Fibroblast of skin of abdomen (primary cell): ENCODE measurements around the gene SLC8A1.

Experiments used
- DNase-seq: peaks from one replicate; pipeline ENCODE4 v3.0.0-alpha.2; 2013

SLC8A1 gene

DNA sequence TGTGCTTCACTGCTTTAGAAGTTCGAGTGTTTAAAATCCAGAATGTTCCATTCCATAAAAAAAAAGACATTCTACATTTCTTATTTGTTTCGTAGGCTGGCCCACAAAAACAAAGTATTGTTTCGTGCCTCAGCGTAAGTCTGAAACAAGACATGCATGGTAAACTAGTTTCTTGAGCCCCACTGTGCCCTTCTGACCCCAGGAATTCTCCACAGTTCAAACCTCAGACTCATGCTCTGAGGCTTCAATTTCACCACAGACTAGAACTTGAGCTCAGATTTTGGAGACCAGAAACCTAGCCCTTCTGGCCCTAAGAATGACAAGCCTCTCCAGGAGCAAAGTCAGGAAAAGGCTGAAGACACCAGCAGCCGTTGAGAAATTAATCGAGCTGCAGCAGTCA, 151.5 kb downstream of the SLC8A1 start:
- no peak for DNase-seq

DNA sequence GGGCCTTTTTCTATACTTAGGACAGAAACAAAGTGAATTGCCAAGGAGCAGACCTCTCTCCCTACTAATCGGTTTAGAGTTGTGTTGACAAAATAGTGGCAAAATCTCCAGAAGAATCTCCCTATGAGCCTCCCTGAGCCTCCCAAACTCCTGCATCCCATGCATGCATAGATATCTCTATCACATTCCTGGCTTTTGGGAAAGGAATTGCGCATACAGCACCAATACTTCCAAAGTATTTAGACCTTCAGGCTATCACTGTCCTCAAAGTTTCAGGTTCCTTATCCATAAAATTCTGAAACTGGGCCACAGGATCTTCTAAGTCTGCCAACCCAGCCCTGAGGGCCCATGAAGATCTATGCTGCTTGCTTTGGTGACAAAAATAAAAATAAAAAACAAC, 152.1 kb downstream of the SLC8A1 start:
- no peak for DNase-seq

DNA sequence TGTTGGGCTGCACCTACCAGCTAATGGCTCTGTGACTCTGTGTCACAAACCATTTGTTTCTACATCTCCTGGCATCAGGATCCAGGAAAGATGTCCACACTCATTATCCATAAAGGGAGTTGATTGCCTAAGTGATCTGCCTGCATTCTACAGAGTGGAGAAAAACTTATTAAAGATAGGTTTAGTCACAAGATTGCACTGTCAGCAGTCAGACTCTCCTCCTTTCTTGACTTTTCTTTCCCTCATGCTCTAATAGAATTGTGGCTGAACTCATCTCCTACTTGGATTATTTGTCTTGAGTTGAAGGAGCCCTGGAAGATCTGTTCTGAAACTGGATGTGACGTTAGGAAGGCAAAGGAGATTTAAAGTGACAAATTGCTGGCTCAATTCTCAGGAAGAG, 152.7 kb downstream of the SLC8A1 start:
- no peak for DNase-seq

DNA sequence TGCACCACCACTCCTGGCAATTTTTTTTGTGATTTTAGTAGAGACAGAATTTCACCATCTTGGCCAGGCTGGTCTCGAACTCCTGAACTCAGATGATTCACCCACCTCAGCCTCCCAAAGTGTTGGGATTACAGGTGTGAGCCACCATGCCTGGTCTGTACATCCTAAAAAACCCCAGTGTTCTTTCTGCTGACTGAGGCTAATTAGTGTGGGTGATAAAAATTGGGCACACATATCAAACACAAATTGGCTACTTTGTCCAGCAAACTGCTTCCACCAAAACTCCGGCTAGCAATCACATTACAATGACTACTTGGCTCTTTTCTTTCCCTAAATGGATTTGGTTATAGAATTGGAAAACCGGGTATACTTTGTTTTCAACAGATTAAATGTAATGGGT, 153.9 kb downstream of the SLC8A1 start:
- DNase-seq, result no peak

DNA sequence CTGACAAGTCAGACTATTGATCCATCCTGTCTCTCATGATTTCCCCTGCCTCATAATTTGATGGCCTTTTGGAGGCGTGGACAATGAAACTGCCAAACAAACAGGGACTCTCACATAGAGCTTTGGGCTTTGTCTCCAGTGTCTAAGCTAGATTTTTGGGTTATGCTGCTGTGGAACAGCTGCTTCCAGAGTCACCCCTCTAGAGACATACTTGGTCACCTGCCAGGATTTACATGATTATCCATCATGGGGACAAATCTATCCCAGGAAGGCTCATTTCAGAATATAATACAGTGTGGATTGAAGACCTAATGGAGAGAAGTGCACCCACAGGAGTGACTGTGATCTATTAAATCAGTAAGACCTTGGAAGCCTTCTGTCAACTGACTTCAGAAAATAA, 159.6 kb downstream of the SLC8A1 start:
- no peak for DNase-seq

DNA sequence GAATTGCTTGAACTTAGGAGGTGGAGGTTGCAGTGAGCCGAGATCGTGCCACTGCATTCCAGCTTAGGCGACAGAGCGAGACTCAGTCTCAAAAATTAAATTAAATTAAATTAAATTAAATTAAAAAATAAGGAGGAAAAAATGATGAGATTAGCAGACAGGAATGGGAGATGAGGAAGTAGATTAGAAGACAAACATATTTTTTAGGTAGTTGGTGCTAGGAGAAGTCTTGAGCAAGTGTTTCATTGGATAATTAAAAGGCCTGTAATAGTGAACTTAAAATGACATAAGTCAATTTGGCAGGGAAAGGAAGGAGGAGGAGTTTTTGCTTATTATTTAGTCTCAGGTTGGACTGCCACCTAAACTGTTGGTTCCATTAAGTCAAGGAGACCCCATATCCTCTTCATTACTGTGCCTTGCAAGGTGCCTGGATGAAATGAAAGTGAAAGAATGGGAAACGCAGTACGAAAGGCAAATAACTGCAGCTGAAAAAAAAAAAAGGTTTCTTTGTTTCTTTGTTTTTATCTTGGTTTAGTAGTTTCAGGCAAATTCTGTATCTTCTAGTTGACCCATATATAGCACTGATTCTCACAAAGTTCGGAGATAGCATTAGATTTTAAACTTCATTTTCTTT, 162.0 kb downstream of the SLC8A1 start:
- DNase-seq, result no peak

DNA sequence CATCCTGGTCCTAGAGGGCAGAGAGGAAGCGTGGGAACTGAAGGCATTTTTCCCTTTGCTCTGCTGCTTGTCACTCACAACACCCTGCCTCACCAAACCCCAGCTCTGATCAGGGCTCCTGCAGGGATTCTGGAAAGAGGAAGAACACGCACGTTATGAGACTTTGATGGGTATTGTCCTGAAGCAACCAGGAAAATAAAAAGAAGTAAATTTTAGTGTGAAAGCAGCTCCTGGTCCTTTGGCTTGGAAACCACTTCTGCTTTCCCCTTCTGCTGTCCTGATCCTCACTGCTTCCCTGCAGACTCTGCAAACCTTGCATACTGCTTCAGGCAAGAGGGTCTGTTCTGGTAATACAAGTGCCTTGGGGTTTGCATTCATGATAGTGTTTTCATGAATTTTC, 164.1 kb downstream of the SLC8A1 start:
- no peak for DNase-seq

DNA sequence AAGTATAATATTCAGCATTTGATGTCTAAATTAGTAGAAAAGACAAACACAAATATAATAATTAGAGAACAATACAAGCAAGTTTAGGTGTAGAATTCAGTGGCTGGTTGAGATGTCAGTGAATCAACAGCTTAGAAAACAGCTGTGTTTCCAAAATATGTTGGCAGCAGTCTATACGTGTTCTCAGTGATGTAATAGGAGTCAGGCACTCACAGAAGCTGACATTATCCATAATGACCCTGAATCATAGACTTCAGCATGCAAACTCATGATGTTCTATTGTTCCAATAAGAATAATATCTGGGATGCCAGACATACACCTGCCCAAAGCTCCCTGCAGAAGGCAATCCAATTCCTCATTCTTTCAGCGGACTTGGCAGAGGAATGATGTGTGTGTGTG, 164.7 kb downstream of the SLC8A1 start:
- DNase-seq, result peak; percentile 49

DNA sequence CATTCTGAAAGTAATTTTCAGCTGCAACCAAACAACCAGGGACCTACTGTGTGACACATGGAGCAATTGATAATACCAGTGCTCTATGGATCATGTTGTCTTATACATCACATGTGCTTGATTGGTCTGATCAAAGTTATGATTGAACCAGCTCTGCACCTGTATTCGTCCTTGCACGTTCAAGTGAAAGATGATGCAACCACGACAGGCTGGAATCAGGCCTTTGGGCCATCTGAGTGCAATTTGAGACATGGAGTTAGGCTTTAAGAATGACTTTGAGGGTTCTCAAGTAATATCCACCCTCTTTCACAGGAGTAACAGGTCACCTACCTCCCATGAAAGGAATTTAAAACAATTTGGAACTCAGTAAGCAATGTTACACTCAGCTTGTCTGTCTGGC, 165.2 kb downstream of the SLC8A1 start:
- DNase-seq, result no peak

DNA sequence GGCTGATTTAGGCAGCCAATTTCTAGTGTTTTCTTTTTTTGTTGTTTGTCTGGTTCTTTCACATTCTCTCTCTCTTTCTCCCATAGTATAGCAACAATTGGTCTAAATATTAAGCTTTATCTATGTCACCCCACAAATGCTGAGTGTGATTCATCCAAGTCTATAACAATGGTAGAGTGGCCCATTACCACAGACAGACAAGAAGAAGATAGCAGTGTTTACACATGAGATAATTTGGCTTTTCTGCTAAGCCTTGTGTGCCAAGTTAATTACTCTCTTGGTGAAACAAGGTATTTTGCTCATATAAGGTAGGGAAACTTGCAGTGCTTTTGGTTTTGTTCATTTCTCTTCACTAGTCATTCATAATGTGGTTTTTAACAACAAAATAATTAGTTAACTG, 166.5 kb downstream of the SLC8A1 start:
- no peak for DNase-seq

DNA sequence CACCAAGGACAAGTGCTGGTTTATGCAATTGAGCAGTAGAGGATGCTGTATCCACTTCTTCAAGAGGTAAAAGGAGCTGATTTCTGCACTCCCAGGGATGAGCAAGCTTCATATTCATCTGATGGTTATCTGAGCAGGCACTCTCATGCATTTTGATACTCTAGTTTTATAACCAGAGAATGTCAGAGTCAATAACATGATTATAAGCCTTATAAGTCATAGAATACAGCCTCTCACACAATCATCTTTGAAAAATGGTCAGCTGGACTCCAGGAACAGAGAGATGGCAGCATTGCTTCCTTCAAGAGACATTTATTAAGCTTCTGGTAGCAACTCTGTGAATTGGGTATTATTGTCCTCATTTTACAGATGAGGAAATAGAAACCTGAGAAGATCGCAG, 167.1 kb downstream of the SLC8A1 start:
- DNase-seq, result no peak

DNA sequence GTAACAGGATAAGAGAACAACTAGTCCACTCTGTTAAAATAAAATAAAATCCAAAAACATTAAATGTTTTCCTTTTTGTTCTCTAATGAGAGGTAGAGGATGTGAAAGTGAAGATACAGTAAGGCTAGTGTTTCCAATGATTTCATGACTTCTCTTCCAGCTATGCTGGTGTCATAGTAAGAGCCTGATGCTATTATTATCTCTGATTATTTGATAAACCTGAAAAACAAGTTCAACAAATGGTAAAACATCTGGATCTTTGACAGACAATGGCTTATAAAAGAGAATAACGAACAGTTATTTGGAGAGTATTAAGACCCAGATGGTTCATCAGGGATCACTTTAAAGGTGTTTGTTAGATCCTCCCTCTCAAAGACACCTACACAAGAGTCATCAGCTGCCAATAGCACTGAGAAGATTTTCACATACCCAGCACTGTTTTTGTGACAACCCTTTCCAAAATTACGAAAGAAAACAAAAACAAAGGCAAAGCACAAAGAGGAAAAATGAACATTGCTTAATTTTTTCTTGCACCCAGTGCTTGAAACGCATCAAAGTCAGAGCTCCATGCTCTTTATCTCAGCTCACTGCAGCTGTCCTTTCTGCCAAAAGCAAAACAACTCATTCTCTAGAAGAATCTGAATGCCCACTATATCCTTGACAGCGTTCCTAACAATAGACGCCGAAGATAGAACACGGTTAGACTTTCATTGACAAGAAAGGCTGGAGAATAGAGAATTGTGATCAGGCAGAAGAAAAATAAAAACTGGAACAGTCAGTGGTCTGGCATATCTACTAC, 168.6 kb downstream of the SLC8A1 start:
- DNase-seq, result no peak

DNA sequence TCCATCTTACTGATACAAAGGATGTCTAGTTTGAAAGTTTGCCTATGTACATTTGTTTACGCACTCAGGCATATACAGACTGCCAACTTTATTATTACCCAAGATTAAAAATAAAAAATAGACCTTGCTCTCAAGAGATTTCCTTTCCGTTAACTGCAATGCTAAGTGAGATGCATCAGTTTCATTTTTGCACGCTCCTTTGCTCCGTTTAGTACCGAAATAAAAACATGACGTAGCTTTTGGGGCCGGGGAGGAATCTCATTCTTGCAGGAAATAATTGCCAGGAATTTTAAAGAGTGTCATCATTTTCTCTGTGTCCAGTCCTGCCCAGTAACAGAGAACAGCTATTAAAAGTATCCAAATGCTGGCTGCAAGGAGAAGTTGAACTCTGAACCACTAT, 169.5 kb downstream of the SLC8A1 start:
- peak; percentile 33 for DNase-seq

DNA sequence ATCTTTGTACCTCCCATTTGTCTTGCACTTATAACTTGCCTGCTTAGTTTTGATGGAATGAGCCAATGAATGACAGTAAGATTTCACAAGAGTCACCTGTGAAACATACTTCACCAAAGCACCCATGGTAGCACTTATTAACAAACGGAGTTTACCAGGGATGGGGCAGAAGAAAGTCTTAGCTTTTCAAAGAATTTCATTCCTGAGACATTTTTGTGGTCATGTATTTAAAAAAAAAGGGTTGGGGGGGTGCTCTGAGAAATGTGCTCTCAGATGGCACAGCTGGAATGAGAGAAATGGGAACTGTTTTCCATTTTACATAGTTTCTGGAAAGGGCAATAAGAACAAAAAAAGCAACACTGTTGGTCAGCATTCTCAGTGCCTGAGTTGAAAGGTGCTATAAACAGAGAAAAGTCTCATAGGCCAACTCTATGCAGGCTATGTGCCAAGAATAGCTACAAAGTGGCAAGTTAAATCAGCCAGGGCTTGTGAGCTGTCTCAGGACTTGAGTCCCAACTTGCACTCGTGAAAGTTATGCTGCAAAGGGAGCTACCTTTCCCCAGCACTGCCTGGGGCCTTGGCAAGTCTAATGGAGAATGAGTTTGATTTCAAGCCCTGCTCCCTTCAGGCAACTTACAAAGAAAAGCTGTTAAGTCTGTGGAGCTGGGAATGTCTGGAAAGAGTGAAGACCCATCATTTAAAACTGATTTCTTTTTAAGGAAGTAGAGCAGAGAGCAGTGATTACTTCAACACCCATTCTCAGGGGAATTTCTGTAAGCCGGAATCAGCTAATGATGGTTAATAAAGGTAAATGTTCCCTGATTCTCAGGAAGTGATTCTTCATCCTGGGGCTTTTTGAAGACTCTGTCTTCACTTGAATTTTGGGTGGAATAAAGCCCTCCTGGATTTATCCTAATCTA, 170.6 kb downstream of the SLC8A1 start:
- DNase-seq, result peak; percentile 73

DNA sequence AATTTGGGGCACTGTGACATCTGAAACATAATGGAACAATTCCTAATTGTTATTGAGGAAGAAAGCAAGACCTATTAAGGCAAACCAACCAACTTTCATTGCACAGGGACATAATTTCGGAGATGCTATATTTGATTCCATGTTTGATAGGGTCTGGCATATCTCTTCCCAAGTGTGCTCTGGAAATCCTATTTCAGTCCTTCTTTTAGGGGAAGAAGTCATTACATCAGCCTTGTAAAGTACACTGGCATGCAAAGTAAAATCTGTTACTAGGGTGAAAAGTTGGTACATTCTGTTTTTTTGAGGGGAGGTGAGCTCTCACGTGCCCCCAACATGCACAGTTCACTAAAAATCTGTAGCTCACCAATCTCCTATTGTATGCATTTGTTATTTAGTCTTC, 172.4 kb downstream of the SLC8A1 start:
- DNase-seq, result no peak

DNA sequence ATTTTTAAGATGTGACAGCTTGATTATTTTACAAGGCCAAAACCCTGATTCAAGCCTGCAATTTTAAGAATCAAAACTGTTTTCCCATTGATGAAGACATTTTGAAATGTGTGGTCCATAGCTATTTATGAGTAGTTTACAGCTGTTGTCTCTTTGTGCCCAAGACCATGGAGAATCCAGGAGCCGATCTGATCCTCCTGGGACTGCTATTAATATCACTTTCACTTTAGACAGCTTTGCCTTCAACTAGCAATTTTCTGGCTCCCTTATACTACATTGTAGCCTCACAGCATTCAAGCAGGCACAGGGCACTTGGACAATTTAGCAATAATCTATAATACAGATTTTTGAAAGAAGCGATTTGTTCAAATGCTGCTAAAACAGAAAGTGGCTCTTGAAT, 172.9 kb downstream of the SLC8A1 start:
- DNase-seq, result peak; percentile 35

DNA sequence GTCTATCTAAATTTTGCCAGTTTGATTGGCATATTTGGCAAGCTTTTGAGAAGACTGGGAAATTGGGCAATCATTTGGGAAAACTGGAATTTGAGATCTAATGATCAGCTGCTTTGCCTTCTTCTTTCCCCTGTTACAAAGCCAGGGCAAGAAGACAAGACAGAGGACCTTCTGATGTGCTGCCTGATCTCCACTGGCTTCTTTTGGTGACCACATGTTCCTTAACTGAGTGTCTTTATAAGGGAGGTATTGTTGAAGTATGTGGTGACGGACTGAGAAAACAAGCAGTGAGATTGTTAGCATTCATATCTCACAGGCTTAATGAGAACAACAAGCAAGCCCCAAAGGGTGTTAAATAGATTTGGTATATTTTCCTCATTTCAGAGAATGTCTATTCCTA, 175.8 kb downstream of the SLC8A1 start:
- no peak for DNase-seq

DNA sequence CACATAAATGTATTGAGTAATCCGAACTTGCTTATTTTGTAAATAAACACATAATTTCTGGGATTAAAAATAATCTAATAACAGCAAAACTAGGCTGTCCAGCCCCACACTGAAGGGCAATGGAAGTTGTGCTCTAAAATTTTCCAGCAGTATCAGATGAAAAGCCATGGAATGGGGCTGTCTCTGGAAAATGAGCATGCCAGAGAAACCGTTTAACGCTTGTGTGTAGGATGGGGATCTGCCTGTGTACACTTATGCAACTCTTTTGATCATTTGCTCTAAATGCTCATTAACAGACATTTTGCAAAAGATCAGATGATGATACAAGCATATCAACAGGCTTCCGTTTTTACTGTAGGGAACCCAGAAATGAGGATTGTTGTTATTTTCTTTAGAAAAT, 177.6 kb downstream of the SLC8A1 start:
- DNase-seq, result no peak

DNA sequence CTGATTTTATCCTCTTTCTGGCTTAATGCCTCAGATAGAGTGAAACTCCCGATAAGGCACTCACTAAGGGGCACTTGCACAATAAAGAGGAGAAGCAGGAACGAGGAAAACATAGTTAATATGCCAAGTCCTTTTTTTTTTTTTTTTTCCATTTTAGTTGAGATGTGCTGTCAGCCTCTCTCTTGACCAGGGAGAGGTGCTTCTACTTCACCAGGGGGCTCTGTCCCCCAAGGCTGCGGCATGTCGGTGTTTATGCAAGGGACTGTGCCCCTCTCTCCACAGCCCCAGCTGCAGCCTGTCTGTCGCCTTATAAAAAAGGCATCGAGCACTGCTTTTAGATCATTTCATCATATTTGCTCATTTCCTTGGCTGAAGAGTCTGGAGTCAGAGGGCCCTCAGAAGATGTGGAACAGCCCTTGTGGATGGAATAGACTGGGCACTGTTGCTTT, 178.1 kb downstream of the SLC8A1 start:
- no peak for DNase-seq

DNA sequence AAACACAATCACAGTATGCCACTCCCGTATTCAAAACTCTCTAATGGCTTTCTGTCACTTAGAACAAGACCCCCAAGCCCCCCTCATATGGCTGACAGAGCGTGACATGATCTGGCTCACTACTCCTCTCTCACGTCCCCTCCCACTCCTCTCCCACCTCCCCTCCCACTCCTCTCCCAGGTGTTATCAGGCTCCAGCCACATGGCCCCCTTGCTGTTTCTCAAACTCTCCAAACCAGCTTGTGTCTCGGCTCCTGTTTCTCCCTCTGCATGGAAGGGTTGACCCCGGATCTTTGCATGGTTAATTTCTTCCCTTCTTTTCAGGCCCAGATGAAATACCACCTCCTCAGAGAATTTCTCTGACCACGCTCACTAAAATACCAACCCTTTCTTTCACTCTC, 180.8 kb downstream of the SLC8A1 start:
- DNase-seq, result no peak

DNA sequence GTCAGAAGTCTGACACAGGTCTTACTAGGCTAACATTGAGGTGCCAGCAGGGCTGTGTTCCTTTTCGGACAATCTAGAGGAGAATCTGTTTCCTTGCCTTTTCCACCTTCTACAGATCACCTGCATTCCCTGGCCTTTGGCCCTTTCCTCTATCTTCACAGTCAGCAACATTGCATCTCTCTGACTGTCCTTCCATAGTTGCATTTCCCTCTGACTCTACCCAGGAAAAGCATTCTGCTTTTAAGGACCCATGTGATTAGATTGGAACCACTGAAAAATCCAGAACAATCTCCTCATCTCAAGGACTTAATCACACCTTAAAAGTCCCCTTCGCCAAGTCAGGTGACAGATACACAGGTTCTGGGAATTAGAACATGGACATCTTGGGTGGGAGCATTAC, 181.5 kb downstream of the SLC8A1 start:
- DNase-seq, result no peak

DNA sequence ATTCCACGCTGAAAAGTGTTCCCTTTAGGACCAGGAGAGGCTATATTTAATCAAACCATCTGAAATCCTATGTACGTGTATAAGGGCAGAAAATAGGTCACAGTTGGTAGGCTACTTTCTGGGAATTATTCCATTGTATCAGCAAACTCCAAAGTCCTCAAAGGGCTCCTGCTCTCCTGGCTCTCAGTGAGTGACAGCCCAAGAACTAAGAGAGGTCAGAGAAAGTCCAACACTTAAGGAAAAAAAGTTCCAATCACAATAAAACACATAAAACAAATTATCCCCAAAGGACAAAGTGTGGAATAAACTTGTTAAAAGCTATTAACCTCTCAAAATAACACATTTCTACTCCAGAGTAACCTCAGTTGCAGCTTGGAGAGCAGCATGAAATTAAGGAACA, 183.3 kb downstream of the SLC8A1 start:
- no peak for DNase-seq

DNA sequence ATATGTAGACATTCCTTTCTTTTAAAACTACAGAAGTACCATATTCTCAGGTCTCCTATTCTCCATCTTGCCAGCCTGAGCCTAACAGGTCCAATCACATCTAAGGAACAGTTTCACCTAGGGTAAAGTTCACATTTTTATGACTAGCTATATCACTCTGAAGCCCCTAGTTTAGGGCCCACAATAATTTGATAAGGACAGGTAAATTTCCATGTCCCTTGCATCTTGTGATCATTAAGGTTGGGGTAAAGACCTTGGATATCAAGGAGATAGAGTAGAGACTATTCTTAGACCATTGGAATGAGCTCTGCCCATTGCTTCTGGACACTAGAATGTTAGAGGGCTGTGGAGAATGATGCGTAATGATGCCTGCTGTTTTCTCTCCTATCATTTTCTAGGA, 185.7 kb downstream of the SLC8A1 start:
- DNase-seq, result no peak
